HepG2 (cell line): ENCODE measurements around the gene KIF22. TPM values are rescaled to one million over a fixed set of nuclear protein-coding genes. Genes with fewer than 3 reads are reported as not detected.
A peak's percentile ranks its signal among the peaks of the same experiment; 100 is the strongest.

Experiments
- ATAC-seq: fragments of 200-7000 bp; cut with Tn5 transposase; 3 replicates; pipeline ENCODE4 v1.9.1; 2020; ENCODE audit warnings: mild to moderate bottlenecking, moderate library complexity
- BruUV-seq: library from RNA; stranded (reverse); fragments of 400-500 nt; replicated peaks from 2 replicates; lab custom pipeline; 2021; lab: Mats Ljungman, UMichigan
- CTCF ChIA-PET: fragments of 300-600 bp; formaldehyde crosslinking; extraction: SDS; loops from one replicate; lab custom pipeline; 2021; ENCODE audit warnings: low total read pairs, inconsistent platforms, low intra/inter-chr PET ratio; lab: Yijun Ruan, JAX
- POLR2A ChIA-PET: fragments of 350-600 bp; sonication (Branson Sonifier 250); formaldehyde crosslinking; loops from one replicate; lab custom pipeline; 2020; ENCODE audit warnings: antibody characterized with exemption, inconsistent platforms; lab: Yijun Ruan, JAX
- DNase-seq: peaks from one replicate; pipeline ENCODE4 v3.0.0-alpha.2; 2015; ENCODE audit warnings: low spot score
- FAIRE-seq: peaks from 3 replicates; lab custom pipeline; 2011; peaks lifted over from hg19 to GRCh38; lab: Jason Lieb, UNC
- H2AFZ ChIP-seq: one replicate; pipeline ENCODE4 v1.6.1; 2011; ENCODE audit warnings: low read length, inconsistent platforms
- H3K27ac ChIP-seq: fragments of 300-600 bp; 3 replicates; pipeline ENCODE4 v1.8.0; 2011; ENCODE audit warnings: mixed run types, mild to moderate bottlenecking, mixed read lengths, low read length, inconsistent platforms; ENCODE audit not compliant: insufficient read depth; ENCODE audit errors: extremely low read length
- H3K27me3 ChIP-seq, 2 experiments: fragments of 200-600 bp in 1 of 2; 2 replicates in 1 of 2; 3 replicates in 1 of 2; pipeline versions ENCODE4 v1.6.0 to v1.8.0; 2011; ENCODE audit warnings: low read length in 2 of 2, mild to moderate bottlenecking in 2 of 2, moderate library complexity in 2 of 2, inconsistent platforms in 1 of 2; ENCODE audit not compliant: insufficient read depth in 2 of 2, control insufficient read depth in 1 of 2
- H3K36me3 ChIP-seq, 2 experiments: fragments of 200-600 bp in 1 of 2; replicated peaks in 1 of 2; 2 replicates in 1 of 2; 3 replicates in 1 of 2; pipeline versions ENCODE4 v1.5.1 to v1.8.0; 2011; ENCODE audit warnings: low read length in 2 of 2, inconsistent platforms in 1 of 2; ENCODE audit not compliant: insufficient read depth in 2 of 2, control insufficient read depth in 1 of 2
- H3K4me1 ChIP-seq: 2 replicates; pipeline ENCODE4 v1.5.1; 2012; ENCODE audit warnings: low read length, inconsistent platforms; ENCODE audit not compliant: insufficient read depth
- H3K4me2 ChIP-seq: 2 replicates; pipeline ENCODE4 v1.6.0; 2011; ENCODE audit warnings: low read depth, low read length, inconsistent platforms
- H3K4me3 ChIP-seq, 3 experiments: fragments of 200-600 bp in 1 of 3; sonication (generic), shearing (Covaris generic) in 1 of 3; replicated peaks in 1 of 3; 2 replicates each; pipeline ENCODE4 v1.5.1; 2011 to 2016; ENCODE audit warnings: low read length in 3 of 3, inconsistent platforms in 2 of 3, low read depth in 2 of 3, mild to moderate bottlenecking in 2 of 3, control low read depth in 1 of 3, mixed read lengths in 1 of 3; ENCODE audit not compliant: insufficient read depth in 1 of 3
- H3K79me2 ChIP-seq: one replicate; pipeline ENCODE4 v1.6.1; 2011; ENCODE audit warnings: low read length, inconsistent platforms; ENCODE audit not compliant: insufficient read depth
- H3K9ac ChIP-seq: 2 replicates; pipeline ENCODE4 v1.6.0; 2011; ENCODE audit warnings: mild to moderate bottlenecking, low read depth, low read length, inconsistent platforms; ENCODE audit not compliant: insufficient read depth
- H3K9me3 ChIP-seq: 2 replicates; pipeline ENCODE4 v1.5.1; 2012; ENCODE audit warnings: mild to moderate bottlenecking, low read length
- H4K20me1 ChIP-seq: 2 replicates; pipeline ENCODE4 v1.6.0; 2011; ENCODE audit warnings: inconsistent platforms, mild to moderate bottlenecking, low read length, moderate library complexity; ENCODE audit not compliant: insufficient read depth
- DNMT3B ChIP-seq: conservative IDR thresholded peaks from 2 replicates; pipeline ENCODE4 v1.6.1; 2016; ENCODE audit warnings: missing biosample characterization, control low read depth
- IRF2 ChIP-seq: IDR thresholded peaks from 2 replicates; pipeline ENCODE4 v1.6.1; 2018; ENCODE audit warnings: missing genetic modification reagents, missing compliant biosample characterization
- MEIS1 ChIP-seq: sonication (generic); formaldehyde crosslinking; IDR thresholded peaks from 2 replicates; pipeline ENCODE4 v1.9.0; 2021; ENCODE audit warnings: mild to moderate bottlenecking, missing genetic modification reagents, moderate library complexity, borderline replicate concordance
- MXI1 ChIP-seq: IDR thresholded peaks from 3 replicates; pipeline ENCODE4 v1.6.1; 2012; ENCODE audit warnings: low read depth, low read length, inconsistent platforms, borderline replicate concordance
- PRDM15 ChIP-seq: sonication (generic); formaldehyde crosslinking; IDR thresholded peaks from 2 replicates; pipeline ENCODE4 v1.4.0; 2020; ENCODE audit warnings: missing genetic modification reagents
- RFX3 ChIP-seq: IDR thresholded peaks from 2 replicates; pipeline ENCODE4 v1.6.1; 2016; ENCODE audit warnings: missing biosample characterization, missing genetic modification reagents
- TOPORS ChIP-seq: sonication (generic); formaldehyde crosslinking; IDR thresholded peaks from 2 replicates; pipeline ENCODE4 v1.8.0; 2023; ENCODE audit warnings: mild to moderate bottlenecking, missing genetic modification reagents
- ZMYM2 ChIP-seq: sonication (generic); formaldehyde crosslinking; IDR thresholded peaks from 2 replicates; pipeline ENCODE4 v1.8.0; 2022; ENCODE audit warnings: mild to moderate bottlenecking, missing genetic modification reagents
- ZNF121 ChIP-seq: sonication (generic); formaldehyde crosslinking; IDR thresholded peaks from 2 replicates; pipeline ENCODE4 v1.5.0; 2020; ENCODE audit warnings: mild to moderate bottlenecking, missing genetic modification reagents
- ZNF331 ChIP-seq: sonication (generic); formaldehyde crosslinking; IDR thresholded peaks from 2 replicates; pipeline ENCODE4 v1.4.0; 2020; ENCODE audit warnings: missing genetic modification reagents
- ZNF335 ChIP-seq: sonication (generic); formaldehyde crosslinking; IDR thresholded peaks from 2 replicates; pipeline ENCODE4 v1.4.0; 2020; ENCODE audit warnings: missing genetic modification reagents
- ZNF530 ChIP-seq: sonication (generic); formaldehyde crosslinking; IDR thresholded peaks from 2 replicates; pipeline ENCODE4 v1.5.0; 2020; ENCODE audit warnings: low read depth, mild to moderate bottlenecking, missing genetic modification reagents
- ZSCAN12 ChIP-seq: sonication (generic); formaldehyde crosslinking; IDR thresholded peaks from 2 replicates; pipeline ENCODE4 v1.9.0; 2021; ENCODE audit warnings: mild to moderate bottlenecking, missing genetic modification reagents
- WGBS: methylation state at CpG from one replicate; pipeline ENCODE4 v1.1.6; 2017; ENCODE audit warnings: low lambda C conversion rate; 5-methylcytosine and 5-hydroxymethylcytosine counted together
- in situ Hi-C: cut with HindIII; loops from 2 replicates; pipeline ENCODE4 v1.10.0; 2017; ENCODE audit warnings: low pct_unique_long_range_greater_than_20kb; ENCODE audit not compliant: extremely low pct_ligation_motif_present
- intact Hi-C: fragments of 100-400 bp; cut with micrococcal nuclease; formaldehyde crosslinking; loops from one replicate; pipeline ENCODE4 v1.10.0; 2022; ENCODE audit not compliant: unreplicated experiment
- polyA plus RNA-seq, 8 experiments: library from polyadenylated mRNA; depleted of rRNA in 3 of 8; stranded (reverse) in 7 of 8; unstranded in 1 of 8; fragments of >200 nt; fragmentation: Illumina TruSeq in 4 of 8; extraction: Trizol in 4 of 8; gene quantifications; 2 replicates each; pipeline versions ENCODE4 v1.2.1 to v1.2.3, GENCODE V29; 2011 to 2016; ENCODE audit warnings: low read depth in 4 of 8, missing spikeins in 1 of 8, mixed read lengths in 1 of 8; ENCODE audit not compliant: insufficient read depth in 1 of 8
- total RNA-seq, 5 experiments: library from RNA; depleted of rRNA; stranded (reverse); fragments of >200 nt; fragmentation: Illumina TruSeq; extraction: Trizol; gene quantifications; 2 replicates each; pipeline ENCODE4 v1.2.3, GENCODE V29; 2016; ENCODE audit warnings: low read depth in 1 of 5

The KIF22 gene
- total and polyA plus RNA-seq, 2 of the 13 experiments (the other 11 are each of a cell fraction or from before 2014, with no cell fraction given) = 95.8 to 118 TPM

DNA sequence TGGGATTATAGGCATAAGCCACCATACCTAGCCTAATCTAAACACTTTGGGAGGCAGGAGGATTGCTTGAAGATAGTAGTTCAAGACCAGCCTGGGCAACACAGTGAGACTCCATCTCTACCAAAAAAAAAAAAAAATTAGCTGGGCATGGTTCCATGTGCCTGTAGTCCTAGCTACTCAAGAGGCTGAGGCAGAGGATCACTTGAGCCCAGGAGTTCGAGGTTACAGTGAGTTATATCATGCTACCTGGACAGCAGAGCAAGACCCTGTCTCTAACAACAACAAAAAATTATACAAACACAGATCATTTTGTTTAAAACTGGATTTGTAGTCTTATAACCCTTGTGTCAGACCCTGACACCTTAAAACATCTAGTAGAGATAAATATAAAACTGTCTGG lies 37.0 kb upstream of the KIF22 start:
- Histone ChIP-seq H3K4me2 (no peak overlapping the region), H3K9me3 (no peaks in the 10 kb centered on the region), H3K27ac (no peak overlapping the region), H3K36me3 (no peaks in the 10 kb centered on the region), H2AFZ (no peak overlapping the region), H3K79me2 (no peaks in the 10 kb centered on the region), H4K20me1 (no peaks in the 10 kb centered on the region), H3K4me3 (no peak overlapping the region), H3K9ac (no peak overlapping the region), H3K4me1 (peaks cover 62% of the 10 kb centered on the region), H3K27me3 (no peaks in the 10 kb centered on the region)
- WGBS = 0% methylated on average over 1 of the region's 1 CpG
- ChIA-PET CTCF (no interaction called here), POLR2A (interaction anchor here (1.1 to 1.6 kb wide), 2 partner anchors 37 to 74 kb away, joined by 3 to 5 read pairs; partner anchors contain the start of gene QPRT)
- intact Hi-C loops = no loop called here
- in situ Hi-C loops = no loop called here
- no TSS peak for BruUV-seq
- TF ChIP-seq TOPORS (CRISPR knock-in tag) (no peak), ZNF530 (CRISPR knock-in tag) (no peak), ZNF121 (CRISPR knock-in tag) (peak; percentile 69; the same call in 1 of the 2 replicates)
- ATAC-seq = no peak
- no peak for FAIRE-seq
- no peak for DNase-seq

DNA sequence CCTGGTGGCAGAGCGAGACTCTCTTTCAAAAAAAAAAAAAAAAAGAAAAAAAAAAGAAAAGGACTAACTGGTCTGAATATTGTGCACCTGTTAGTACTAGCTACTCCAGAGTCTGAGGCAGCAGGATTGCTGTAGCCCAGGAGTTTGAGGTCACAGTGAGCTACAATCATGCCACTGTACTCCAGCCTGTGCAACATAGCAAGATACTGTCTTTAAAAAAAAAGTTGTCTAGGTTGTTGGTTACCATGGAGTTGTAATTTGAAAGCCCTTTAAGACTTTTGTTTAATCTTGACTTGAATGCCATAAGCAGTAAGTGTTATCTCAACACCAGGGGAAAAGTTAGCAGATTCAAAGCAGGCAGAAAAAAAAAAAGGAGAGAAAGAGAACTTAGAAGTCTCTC lies 33.9 kb upstream of the KIF22 start:
- Histone ChIP-seq H3K27me3 (no peaks in the 10 kb centered on the region), H2AFZ (no peak overlapping the region), H3K27ac (no peak overlapping the region), H3K4me1 (peaks cover 67% of the 10 kb centered on the region), H3K4me2 (no peak overlapping the region), H3K9me3 (no peaks in the 10 kb centered on the region), H3K79me2 (no peaks in the 10 kb centered on the region), H3K9ac (no peak overlapping the region), H3K36me3 (no peaks in the 10 kb centered on the region), H4K20me1 (no peaks in the 10 kb centered on the region), H3K4me3 (no peak overlapping the region)
- DNase-seq = no peak
- no TSS peak for BruUV-seq
- FAIRE-seq = no peak
- 32% methylated on average over 1 of the region's 1 CpG for whole genome bisulfite sequencing
- intact Hi-C loops = no loop called here
- in situ Hi-C loops = no loop called here
- TF ChIP-seq ZSCAN12 (CRISPR knock-in tag) = no peak
- TF ChIP-seq IRF2 (CRISPR knock-in tag) = no peak
- no peak for TF ChIP-seq ZNF335 (CRISPR knock-in tag)
- no peak for TF ChIP-seq DNMT3B
- no peak for TF ChIP-seq RFX3 (CRISPR knock-in tag)
- TF ChIP-seq ZNF331 (CRISPR knock-in tag) = no peak
- no peak for TF ChIP-seq PRDM15 (CRISPR knock-in tag)
- TF ChIP-seq MXI1 = no peak
- TF ChIP-seq ZMYM2 = no peak
- TF ChIP-seq MEIS1 (CRISPR knock-in tag) = no peak
- POLR2A ChIA-PET = interaction anchor here (1.1 kb wide), 1 partner anchor 60 kb away, joined by 6 read pairs; the partner anchor contains the start of gene PAGR1
- CTCF ChIA-PET = no interaction called here
- no peak for ATAC-seq
